SK-N-SH (cell line): Measurements from ENCODE around the gene SCD5. TPM values are rescaled to one million over a fixed set of nuclear protein-coding genes. Genes with fewer than 3 reads are reported as not detected.

Experiments
- CTCF ChIA-PET: fragments of 300-600, 350-600 bp; formaldehyde crosslinking; extraction: SDS; loops from one replicate; lab custom pipeline; 2021; lab: Yijun Ruan, JAX
- POLR2A ChIA-PET: fragments of 350-600 bp; sonication (Branson Sonifier 250); formaldehyde crosslinking; extraction: SDS; loops from one replicate; lab custom pipeline; 2020; ENCODE audit warnings: antibody characterized with exemption, inconsistent platforms; lab: Yijun Ruan, JAX
- DNase-seq: peaks from one replicate; pipeline ENCODE4 v3.0.0; 2012
- H2AFZ ChIP-seq: fragments of 200-600 bp; sonication (generic); 2 replicates; pipeline ENCODE4 v1.8.1; 2016; ENCODE audit warnings: antibody characterized with exemption, mild to moderate bottlenecking, low read depth
- H3F3A ChIP-seq: fragments of 200-600 bp; sonication (generic); replicated peaks from 2 replicates; pipeline ENCODE3; 2016; ENCODE audit warnings: antibody characterized with exemption, mild to moderate bottlenecking; ENCODE audit not compliant: insufficient read depth
- H3K27ac ChIP-seq, 2 experiments: fragments of 200-500 bp in 1 of 2; fragments of 200-600 bp in 1 of 2; sonication (Bioruptor generic) in 1 of 2; sonication (generic), shearing (Covaris generic) in 1 of 2; 2 replicates each; pipeline versions ENCODE4 v1.5.1 to v1.6.1; 2014 to 2016; ENCODE audit warnings: low read depth in 2 of 2, inconsistent platforms in 1 of 2, low read length in 1 of 2, mild to moderate bottlenecking in 1 of 2, mixed read lengths in 1 of 2
- H3K27me3 ChIP-seq: fragments of 200-600 bp; sonication (generic), shearing (Covaris generic); 2 replicates; pipeline ENCODE4 v1.6.1; 2016; ENCODE audit warnings: mixed run types; ENCODE audit not compliant: insufficient read depth
- H3K36me3 ChIP-seq, 2 experiments: fragments of 200-500 bp in 1 of 2; fragments of 200-600 bp in 1 of 2; sonication (Bioruptor generic) in 1 of 2; sonication (generic) in 1 of 2; replicated peaks in 1 of 2; 2 replicates each; pipeline versions ENCODE3 to v1.5.1; 2014 to 2016; ENCODE audit warnings: low read length in 1 of 2, mild to moderate bottlenecking in 1 of 2; ENCODE audit not compliant: insufficient read depth in 2 of 2, control insufficient read depth in 1 of 2
- H3K4me1 ChIP-seq, 2 experiments: fragments of 200-500 bp in 1 of 2; fragments of 200-600 bp in 1 of 2; sonication (Bioruptor generic) in 1 of 2; sonication (generic), shearing (Covaris generic) in 1 of 2; 2 replicates each; pipeline versions ENCODE4 v1.5.1 to v1.6.1; 2014 to 2016; ENCODE audit warnings: low read depth in 1 of 2, low read length in 1 of 2, mixed run types in 1 of 2; ENCODE audit not compliant: insufficient read depth in 2 of 2, control insufficient read depth in 1 of 2
- H3K4me2 ChIP-seq: fragments of 200-600 bp; sonication (generic), shearing (Covaris generic); 2 replicates; pipeline ENCODE4 v1.6.1; 2017; ENCODE audit warnings: mixed run types
- H3K4me3 ChIP-seq, 2 experiments: fragments of 200-500 bp in 1 of 2; fragments of 200-600 bp in 1 of 2; sonication (Bioruptor generic) in 1 of 2; sonication (generic), shearing (Covaris generic) in 1 of 2; 2 replicates each; pipeline versions ENCODE4 v1.5.1 to v1.8.1; 2014 to 2016; ENCODE audit warnings: low read depth in 2 of 2, inconsistent platforms in 1 of 2, low read length in 1 of 2, mild to moderate bottlenecking in 1 of 2, mixed read lengths in 1 of 2, moderate library complexity in 1 of 2
- H3K79me2 ChIP-seq: fragments of 200-600 bp; sonication (generic); 2 replicates; pipeline ENCODE4 v1.8.1; 2017; ENCODE audit warnings: mild to moderate bottlenecking; ENCODE audit not compliant: insufficient read depth
- H3K9ac ChIP-seq: fragments of 200-600 bp; sonication (generic); 2 replicates; pipeline ENCODE4 v1.6.1; 2017; ENCODE audit warnings: mixed run types
- H3K9me2 ChIP-seq: fragments of 200-600 bp; sonication (generic); 2 replicates; pipeline ENCODE4 v1.6.1; 2017; ENCODE audit warnings: mixed run types
- H3K9me3 ChIP-seq: fragments of 200-600 bp; sonication (generic); 2 replicates; pipeline ENCODE4 v1.6.1; 2017; ENCODE audit warnings: mixed run types, mild to moderate bottlenecking, moderate library complexity
- H4K20me1 ChIP-seq: fragments of 200-600 bp; sonication (generic); 2 replicates; pipeline ENCODE4 v1.6.1; 2017; ENCODE audit warnings: mild to moderate bottlenecking, mixed run types; ENCODE audit not compliant: insufficient read depth
- CHD2 ChIP-seq: fragments of 150-350 bp; IDR thresholded peaks from 2 replicates; pipeline ENCODE4 v1.6.1; 2018; ENCODE audit warnings: low read length; ENCODE audit not compliant: partially characterized antibody
- ELF1 ChIP-seq: IDR thresholded peaks from 2 replicates; pipeline ENCODE4 v1.4.0; 2012
- EP300 ChIP-seq, 2 experiments: IDR thresholded peaks; 2 replicates each; pipeline versions ENCODE4 v1.4.0 to v1.6.1; 2012; ENCODE audit warnings: borderline replicate concordance in 1 of 2, low read depth in 1 of 2, low read length in 1 of 2
- FOSL2 ChIP-seq: IDR thresholded peaks from 2 replicates; pipeline ENCODE4 v1.4.0; 2012; ENCODE audit warnings: low read depth, mild to moderate bottlenecking, moderate library complexity, borderline replicate concordance
- FOXJ3 ChIP-seq: sonication (generic); formaldehyde crosslinking; IDR thresholded peaks from 2 replicates; pipeline ENCODE4 v1.5.1; 2020; ENCODE audit warnings: mild to moderate bottlenecking, missing genetic modification reagents
- GABPA ChIP-seq: IDR thresholded peaks from 2 replicates; pipeline ENCODE4 v1.4.0; 2012; ENCODE audit warnings: low read depth, mild to moderate bottlenecking
- GATA2 ChIP-seq: sonication (generic); formaldehyde crosslinking; IDR thresholded peaks from 2 replicates; pipeline ENCODE4 v1.5.0; 2020; ENCODE audit warnings: mild to moderate bottlenecking, missing genetic modification reagents
- JUND ChIP-seq: IDR thresholded peaks from 2 replicates; pipeline ENCODE4 v1.4.0; 2012
- MXI1 ChIP-seq: IDR thresholded peaks from 2 replicates; pipeline ENCODE4 v1.6.1; 2012; ENCODE audit warnings: mild to moderate bottlenecking, low read depth, low read length, improper control_type of control experiment
- NRF1 ChIP-seq: IDR thresholded peaks from 2 replicates; pipeline ENCODE4 v1.6.1; 2012; ENCODE audit warnings: low read depth, mild to moderate bottlenecking, low read length
- POLR2AphosphoS5 ChIP-seq: IDR thresholded peaks from 2 replicates; pipeline ENCODE4 v1.6.1; 2012; ENCODE audit warnings: low read depth, low read length
- RAD21 ChIP-seq: IDR thresholded peaks from 2 replicates; pipeline ENCODE4 v1.6.1; 2012; ENCODE audit warnings: mild to moderate bottlenecking, low read length
- RFX5 ChIP-seq: IDR thresholded peaks from 2 replicates; pipeline ENCODE4 v1.6.1; 2012; ENCODE audit warnings: mild to moderate bottlenecking, improper control_type of control experiment, low read length
- RXRA ChIP-seq: IDR thresholded peaks from 2 replicates; pipeline ENCODE4 v1.4.0; 2012; ENCODE audit warnings: low read depth, mild to moderate bottlenecking, borderline replicate concordance
- SMC3 ChIP-seq: IDR thresholded peaks from 2 replicates; pipeline ENCODE4 v1.6.1; 2012; ENCODE audit warnings: low read depth, low read length, improper control_type of control experiment
- TAF1 ChIP-seq: IDR thresholded peaks from 2 replicates; pipeline ENCODE4 v1.6.1; 2012; ENCODE audit warnings: low read depth, mild to moderate bottlenecking, low read length, moderate library complexity, borderline replicate concordance
- YY1 ChIP-seq: IDR thresholded peaks from 2 replicates; pipeline ENCODE4 v1.4.0; 2012; ENCODE audit warnings: low read depth, mild to moderate bottlenecking
- WGBS: methylation state at CpG from one replicate; pipeline ENCODE4 v1.1.6; 2017; ENCODE audit warnings: low lambda C conversion rate; 5-methylcytosine and 5-hydroxymethylcytosine counted together
- polyA plus RNA-seq, 3 experiments: library from polyadenylated mRNA; depleted of rRNA; stranded (reverse); fragments of >200 nt; gene quantifications; 2 replicates each; pipeline ENCODE4 v1.2.3, GENCODE V29; 2012
- TF ChIP-seq, protein P1 (sequence below): IDR thresholded peaks from 2 replicates; pipeline ENCODE4 v1.4.0; 2012; ENCODE audit warnings: low read depth, borderline replicate concordance
- TF ChIP-seq, protein P2 (sequence below): fragments of 150-350 bp; IDR thresholded peaks from 2 replicates; pipeline ENCODE4 v1.6.1; 2017; ENCODE audit warnings: antibody characterized with exemption, low read length, low read depth, borderline replicate concordance
- TF ChIP-seq, protein P3 (sequence below): IDR thresholded peaks from 2 replicates; pipeline ENCODE4 v1.4.0; 2012; ENCODE audit warnings: low read depth, borderline replicate concordance

SCD5 gene
- polyA plus RNA-seq, 1 of the 3 experiments (the other 2 are of a cell fraction) = 23.7 TPM

DNA sequence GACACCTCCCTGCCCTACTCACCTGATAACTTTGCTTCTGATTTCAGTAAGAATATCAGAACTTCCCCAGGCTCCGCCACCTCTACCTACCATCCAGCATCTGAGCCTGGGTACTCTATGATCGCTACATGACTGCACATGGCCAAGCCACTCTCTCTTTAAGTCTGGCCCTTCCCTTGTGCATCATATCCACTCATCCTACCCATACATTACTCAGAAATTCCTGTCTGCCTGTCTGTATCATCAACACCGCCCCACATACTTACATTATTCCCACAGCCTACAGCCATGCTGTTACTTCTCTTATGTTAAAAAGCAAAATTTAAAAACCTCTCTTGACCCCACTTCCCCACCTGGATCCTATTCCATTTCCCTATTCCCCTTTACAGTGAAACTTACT lies 84.7 kb downstream of the SCD5 start:
- H3K36me3 ChIP-seq = no peaks in the 10 kb centered on the region
- no peak overlapping the region for H3K4me3 ChIP-seq
- H3K9ac ChIP-seq = no peak overlapping the region
- no peak overlapping the region for H3K27ac ChIP-seq
- DNase-seq = no peak
- H3K27me3 ChIP-seq = no peaks in the 10 kb centered on the region
- no peaks in the 10 kb centered on the region for H3F3A ChIP-seq
- H3K79me2 ChIP-seq = peaks cover 16% of the 10 kb centered on the region; the same call in 1 of the 2 replicates
- H3K9me2 ChIP-seq = no peaks in the 10 kb centered on the region
- no peaks in the 10 kb centered on the region for H3K9me3 ChIP-seq
- peaks cover 9% of the 10 kb centered on the region for H4K20me1 ChIP-seq
- no peak overlapping the region for H3K4me2 ChIP-seq
- no peak overlapping the region for H2AFZ ChIP-seq
- WGBS = 92% methylated on average over 3 of the region's 3 CpGs
- no peaks in the 10 kb centered on the region; a peak in 1 of 4 replicates for H3K4me1 ChIP-seq
- ChIA-PET POLR2A (no interaction called here), CTCF (interaction anchor here (4.6 kb wide), 1 partner anchor 8 kb away, joined by 26 read pairs; no protein-coding TSS in a partner anchor)
- TF ChIP-seq, protein P1, sequence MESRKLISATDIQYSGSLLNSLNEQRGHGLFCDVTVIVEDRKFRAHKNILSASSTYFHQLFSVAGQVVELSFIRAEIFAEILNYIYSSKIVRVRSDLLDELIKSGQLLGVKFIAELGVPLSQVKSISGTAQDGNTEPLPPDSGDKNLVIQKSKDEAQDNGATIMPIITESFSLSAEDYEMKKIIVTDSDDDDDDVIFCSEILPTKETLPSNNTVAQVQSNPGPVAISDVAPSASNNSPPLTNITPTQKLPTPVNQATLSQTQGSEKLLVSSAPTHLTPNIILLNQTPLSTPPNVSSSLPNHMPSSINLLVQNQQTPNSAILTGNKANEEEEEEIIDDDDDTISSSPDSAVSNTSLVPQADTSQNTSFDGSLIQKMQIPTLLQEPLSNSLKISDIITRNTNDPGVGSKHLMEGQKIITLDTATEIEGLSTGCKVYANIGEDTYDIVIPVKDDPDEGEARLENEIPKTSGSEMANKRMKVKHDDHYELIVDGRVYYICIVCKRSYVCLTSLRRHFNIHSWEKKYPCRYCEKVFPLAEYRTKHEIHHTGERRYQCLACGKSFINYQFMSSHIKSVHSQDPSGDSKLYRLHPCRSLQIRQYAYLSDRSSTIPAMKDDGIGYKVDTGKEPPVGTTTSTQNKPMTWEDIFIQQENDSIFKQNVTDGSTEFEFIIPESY = no peak
- TF ChIP-seq NRF1 = no peak
- TF ChIP-seq, protein P2, sequence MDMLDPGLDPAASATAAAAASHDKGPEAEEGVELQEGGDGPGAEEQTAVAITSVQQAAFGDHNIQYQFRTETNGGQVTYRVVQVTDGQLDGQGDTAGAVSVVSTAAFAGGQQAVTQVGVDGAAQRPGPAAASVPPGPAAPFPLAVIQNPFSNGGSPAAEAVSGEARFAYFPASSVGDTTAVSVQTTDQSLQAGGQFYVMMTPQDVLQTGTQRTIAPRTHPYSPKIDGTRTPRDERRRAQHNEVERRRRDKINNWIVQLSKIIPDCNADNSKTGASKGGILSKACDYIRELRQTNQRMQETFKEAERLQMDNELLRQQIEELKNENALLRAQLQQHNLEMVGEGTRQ = no peak
- no peak for TF ChIP-seq TAF1

DNA sequence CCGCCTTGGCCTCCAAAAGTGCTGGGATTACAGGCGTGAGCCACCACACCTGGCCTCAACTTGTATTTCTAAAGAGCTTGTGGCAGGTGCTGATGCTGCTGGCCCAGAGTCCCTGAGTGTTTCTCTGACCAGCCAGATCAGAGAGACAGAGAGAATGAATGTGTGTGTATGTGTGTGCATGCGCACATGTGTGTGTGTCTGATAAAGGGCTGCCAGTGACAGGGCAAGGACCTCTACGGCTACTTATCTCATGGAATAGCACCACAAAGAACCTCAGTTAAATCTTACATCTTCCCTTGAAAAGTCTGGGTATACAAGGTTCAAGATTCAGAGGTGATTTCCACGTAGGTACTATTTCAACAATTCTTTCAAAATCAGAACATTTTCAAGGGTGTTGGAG lies 86.0 kb downstream of the SCD5 start:
- ChIA-PET POLR2A (no interaction called here), CTCF (interaction anchor here (4.6 kb wide), 1 partner anchor 9 kb away, joined by 26 read pairs; no protein-coding TSS in a partner anchor)
- 96% methylated on average over 5 of the region's 5 CpGs for WGBS
- no peak overlapping the region for H3K9ac ChIP-seq
- DNase-seq = no peak
- no peaks in the 10 kb centered on the region for H3K27me3 ChIP-seq
- H2AFZ ChIP-seq = no peak overlapping the region
- no peak overlapping the region for H3K4me2 ChIP-seq
- no peaks in the 10 kb centered on the region for H3K36me3 ChIP-seq
- no peak overlapping the region for H3K27ac ChIP-seq
- H3F3A ChIP-seq = no peaks in the 10 kb centered on the region
- TF ChIP-seq TAF1 = no peak
- no peak for TF ChIP-seq SMC3
- TF ChIP-seq, protein P2 = no peak
- TF ChIP-seq, protein P3, sequence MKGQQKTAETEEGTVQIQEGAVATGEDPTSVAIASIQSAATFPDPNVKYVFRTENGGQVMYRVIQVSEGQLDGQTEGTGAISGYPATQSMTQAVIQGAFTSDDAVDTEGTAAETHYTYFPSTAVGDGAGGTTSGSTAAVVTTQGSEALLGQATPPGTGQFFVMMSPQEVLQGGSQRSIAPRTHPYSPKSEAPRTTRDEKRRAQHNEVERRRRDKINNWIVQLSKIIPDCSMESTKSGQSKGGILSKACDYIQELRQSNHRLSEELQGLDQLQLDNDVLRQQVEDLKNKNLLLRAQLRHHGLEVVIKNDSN = no peak
- TF ChIP-seq RAD21 = no peak
- no peak for TF ChIP-seq RFX5
- no peak for TF ChIP-seq CHD2
- TF ChIP-seq YY1 = no peak
- no peak for TF ChIP-seq JUND
- TF ChIP-seq GABPA = no peak
- TF ChIP-seq ELF1 = no peak
- no peak for TF ChIP-seq GATA2 (CRISPR knock-in tag)
- no peak for TF ChIP-seq POLR2AphosphoS5
- no peak for TF ChIP-seq RXRA
- TF ChIP-seq FOSL2 = no peak
- TF ChIP-seq EP300 (IDR thresholded peaks at IDR 0.05; ENCODE audit: borderline replicate concordance in 1 of 2, low read depth in 1 of 2, low read length in 1 of 2) = no peak
- no peak for TF ChIP-seq NRF1
- TF ChIP-seq FOXJ3 (CRISPR knock-in tag) = no peak
- no peak for TF ChIP-seq MXI1
- peaks cover 9% of the 10 kb centered on the region for H4K20me1 ChIP-seq
- no peaks in the 10 kb centered on the region for H3K9me3 ChIP-seq
- H3K9me2 ChIP-seq = no peaks in the 10 kb centered on the region
- no peaks in the 10 kb centered on the region; a peak in 1 of 4 replicates for H3K4me1 ChIP-seq
- no peak overlapping the region for H3K4me3 ChIP-seq
- H3K79me2 ChIP-seq = peaks cover 21% of the 10 kb centered on the region
